NOMO-1 (cell line): ENCODE data around the gene SLC22A16.
A peak's percentile ranks its signal among the peaks of the same experiment; 100 is the strongest.
"Not testable (repeated sequence)": the region's sequence is repeated elsewhere in the genome, so short reads cannot be mapped to it uniquely, and the experiment has no call there.

ENCODE experiments used
- DNase-seq, 2 experiments: peaks; one replicate each; lab custom pipeline; 2025; ENCODE audit not compliant: unreplicated experiment in 2 of 2; lab: John Stamatoyannopoulos, UW

Gene SLC22A16

GRCh38 chr6:110491644-110492317, 15.4 kb upstream of the SLC22A16 start:
- no peak for DNase-seq

DNA sequence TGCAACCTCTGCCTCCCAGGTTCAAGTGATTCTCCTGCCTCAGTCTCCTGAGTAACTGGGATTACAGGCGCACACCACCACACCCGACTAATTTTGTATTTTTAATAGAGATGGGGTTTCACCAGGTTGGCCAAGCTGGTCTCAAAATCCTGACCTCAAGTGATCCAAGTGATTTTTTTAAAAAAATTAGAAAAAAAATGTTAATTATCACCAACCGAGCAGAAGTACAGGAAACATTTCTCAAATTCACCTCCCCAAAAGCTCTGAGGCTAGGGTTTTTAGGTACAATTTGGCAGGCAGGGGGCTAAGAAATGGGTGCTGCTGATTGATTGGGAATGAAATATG, 14.9 kb upstream of the SLC22A16 start:
- DNase-seq, result no peak

GRCh38 chr6:110490110-110490509, 13.7 kb upstream of the SLC22A16 start:
- no peak for DNase-seq

GRCh38 chr6:110488606-110489190, 12.3 kb upstream of the SLC22A16 start:
- DNase-seq, result no peak

- not testable (repeated sequence) for DNase-seq
These were observed 11.6 kb upstream of the SLC22A16 start for GRCh38 chr6:110487968-110488381.

GRCh38 chr6:110486756-110487155, 10.3 kb upstream of the SLC22A16 start:
- DNase-seq, result no peak

DNA sequence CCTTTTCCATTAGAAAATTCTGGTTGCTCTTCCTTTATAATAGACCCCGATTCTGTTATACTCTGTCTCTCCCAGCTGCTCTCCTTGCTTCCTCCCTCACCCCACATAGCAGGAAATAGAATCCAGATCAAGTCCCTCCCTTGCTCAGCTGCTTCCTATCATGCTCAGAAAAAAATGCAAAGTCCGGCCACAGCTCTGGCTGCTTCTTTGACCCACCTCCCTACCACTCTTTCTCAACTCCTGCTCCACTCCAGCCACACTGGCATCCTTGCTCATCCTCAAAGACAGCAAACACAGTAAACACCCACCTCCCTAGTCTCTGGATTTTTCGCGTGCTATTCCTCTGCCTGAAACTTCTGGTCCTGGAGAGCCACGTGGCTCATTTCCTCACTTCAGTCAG, 9.1 kb upstream of the SLC22A16 start:
- DNase-seq, result no peak

GRCh38 chr6:110484321-110484720, 7.9 kb upstream of the SLC22A16 start:
- peak; percentile 73 to 85 for DNase-seq

- DNase-seq, result no peak
These were observed 6.5 kb upstream of the SLC22A16 start for GRCh38 chr6:110482774-110483400.

DNA sequence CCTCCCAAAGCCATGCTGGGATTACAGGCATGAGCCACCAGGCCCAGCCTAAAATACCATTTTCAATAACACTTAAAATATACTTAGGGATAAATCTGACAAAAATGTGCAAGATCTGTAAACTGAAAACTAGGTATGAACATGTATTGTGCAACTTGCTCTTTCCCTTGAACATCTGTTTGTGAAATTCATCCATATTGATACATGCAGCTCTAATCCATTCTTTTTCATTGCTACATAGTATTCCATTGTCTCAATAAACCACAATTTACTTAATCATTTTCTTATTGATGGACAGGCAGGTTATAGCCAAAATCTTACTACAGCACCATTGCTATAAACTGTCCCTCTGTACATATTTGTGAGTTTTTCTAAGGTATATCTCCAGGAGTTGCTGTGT, 4.7 kb upstream of the SLC22A16 start:
- no peak for DNase-seq

DNA sequence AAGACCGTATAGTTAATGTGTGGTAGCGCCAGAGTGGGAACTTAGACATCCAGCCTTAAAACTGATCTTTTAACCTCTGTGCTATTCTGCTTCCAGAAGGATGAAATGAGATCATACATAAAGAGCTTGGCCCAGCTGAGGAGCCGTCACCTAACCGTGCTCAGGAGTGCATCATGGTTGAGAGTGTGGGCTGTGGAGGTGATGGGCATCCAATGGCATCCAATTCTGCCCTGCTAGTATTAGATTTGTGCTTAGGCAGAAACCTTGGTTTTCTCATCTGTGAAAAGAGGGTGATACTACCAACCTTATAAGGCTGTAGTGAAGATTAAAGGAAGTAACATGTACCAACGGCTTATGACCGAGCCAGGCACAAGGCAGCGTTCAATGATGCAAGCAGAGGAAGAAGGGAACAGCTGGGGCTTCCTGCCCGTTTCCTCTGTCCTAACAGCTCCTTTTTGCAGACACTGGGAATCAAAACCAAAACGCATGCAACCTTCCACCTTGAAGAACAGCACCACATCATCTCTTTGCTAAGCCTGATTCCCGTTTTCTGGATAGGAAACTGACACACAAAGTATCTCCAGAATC, 1.3 kb downstream of the SLC22A16 start:
- peak; percentile 90 to 93 for DNase-seq

DNA sequence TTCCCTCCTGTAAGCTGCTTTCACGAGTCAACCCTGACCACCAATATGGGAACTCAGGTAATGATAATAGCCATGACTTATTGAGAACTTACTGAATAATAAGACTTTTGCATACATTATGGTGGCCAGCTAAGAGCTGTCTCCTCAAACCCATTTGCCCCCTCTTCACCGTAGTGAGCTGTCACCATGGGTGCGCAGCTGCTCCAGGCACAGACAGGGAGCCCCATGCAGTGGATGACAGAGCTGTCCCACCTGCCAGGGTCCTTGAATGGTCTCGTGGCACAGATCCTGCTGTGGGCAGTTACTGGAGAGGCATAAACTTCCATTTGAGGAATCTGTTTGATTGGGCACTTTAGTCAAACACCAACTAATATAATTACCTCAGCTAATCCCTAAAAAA, 1.9 kb downstream of the SLC22A16 start:
- DNase-seq, result no peak

- no peak for DNase-seq
These were observed 3.7 kb downstream of the SLC22A16 start for GRCh38 chr6:110472739-110473138.

DNA sequence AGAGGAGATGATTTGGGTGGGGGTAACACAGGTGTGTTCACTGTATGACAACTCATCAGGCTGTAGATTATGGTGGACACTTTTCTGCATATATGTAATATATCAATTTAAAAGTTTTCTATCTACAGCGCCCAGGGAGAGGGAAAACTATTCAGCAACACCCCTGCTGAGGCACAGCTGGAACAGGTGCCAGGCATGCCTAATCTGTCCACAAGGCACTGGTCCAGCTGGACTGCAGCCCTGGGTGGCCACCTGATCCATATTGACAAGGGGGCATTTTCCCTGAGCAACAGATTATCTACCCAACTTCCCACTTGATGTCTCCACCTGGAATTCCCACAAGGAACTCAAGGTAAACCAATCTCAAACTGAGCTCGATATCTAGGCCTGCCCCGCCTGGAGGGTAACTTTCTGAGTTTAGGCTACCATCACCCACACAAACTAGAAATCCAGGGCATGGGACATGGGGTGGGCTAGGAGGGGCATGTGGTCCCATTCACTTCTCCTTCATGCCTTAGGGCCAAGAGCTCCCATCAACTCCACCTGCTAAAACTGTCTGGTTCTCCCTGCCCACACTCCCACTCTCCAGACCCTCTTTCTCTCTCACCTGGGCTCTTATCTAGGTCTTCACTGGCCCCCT, 4.6 kb downstream of the SLC22A16 start:
- DNase-seq, result no peak

DNA sequence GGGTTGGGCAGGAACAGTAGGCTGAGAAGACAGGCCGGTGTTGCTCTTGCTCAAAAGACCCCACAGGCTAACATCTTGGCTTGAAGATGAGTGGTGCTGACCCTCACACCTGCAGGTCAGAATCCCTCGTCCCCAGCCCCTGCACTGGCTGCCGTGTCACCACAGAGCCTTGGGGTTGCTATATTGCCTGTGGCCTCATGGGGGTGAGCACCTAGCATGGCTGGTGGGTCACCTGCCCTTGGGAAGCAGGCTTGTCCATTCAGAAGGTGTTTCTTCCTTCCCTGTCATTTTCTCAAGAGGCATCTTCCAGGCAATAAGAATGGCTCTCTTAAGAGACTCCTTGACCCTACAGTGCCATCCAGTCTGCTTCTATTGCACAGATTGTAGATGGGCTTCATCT, 7.7 kb downstream of the SLC22A16 start:
- DNase-seq, result no peak

DNA sequence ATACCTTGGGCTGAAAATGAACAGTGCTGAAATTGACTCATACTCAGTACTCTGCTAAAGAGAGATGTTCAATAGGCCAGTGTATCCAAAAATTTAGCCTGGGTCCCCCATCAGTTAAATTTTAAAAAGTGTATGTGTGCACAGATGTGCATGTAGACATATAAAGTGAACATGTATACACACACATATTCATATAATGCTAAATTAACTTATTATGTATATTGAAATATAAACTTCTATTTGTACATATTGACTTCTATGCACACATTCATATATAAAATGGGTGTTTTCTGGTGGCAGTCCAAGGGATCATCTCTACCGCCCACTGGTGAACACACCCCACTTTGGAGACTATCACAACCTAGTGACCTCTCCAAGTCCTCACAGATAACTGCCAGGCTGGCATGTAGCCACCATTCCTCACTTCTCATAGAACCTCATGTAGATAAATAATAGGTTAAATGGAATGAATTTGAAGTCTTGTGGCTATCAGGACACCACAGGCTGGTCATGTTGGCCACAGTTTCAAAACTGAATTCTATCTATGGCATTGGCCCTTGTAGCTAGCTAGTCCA, 8.8 kb downstream of the SLC22A16 start:
- DNase-seq, result no peak

DNA sequence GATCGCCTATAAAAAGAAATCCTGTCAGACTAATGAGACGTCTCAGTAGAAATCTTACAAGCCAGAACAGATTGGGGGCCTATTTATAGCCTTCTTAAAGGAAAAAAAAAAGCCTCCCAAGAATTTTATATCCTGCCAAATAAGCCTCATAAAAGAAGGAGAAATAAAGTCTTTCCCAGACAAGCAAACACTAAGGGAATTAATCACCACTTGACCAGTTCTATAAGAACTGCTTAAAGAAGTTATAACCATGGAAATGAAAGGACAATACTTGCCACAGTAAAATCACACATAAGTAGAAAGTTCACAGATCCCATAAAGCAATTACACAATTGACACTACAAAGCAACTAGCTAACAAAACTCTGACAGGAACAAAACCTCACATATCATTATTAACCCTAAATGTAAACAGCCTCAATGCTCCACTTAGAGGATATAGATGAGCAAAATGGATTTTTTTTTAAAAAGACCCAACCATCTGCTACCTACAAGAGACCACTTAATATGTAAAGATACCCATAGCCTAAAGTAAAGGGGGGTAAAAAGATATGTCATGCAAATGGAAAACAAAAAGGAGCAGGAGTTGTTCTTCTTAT, 13.4 kb downstream of the SLC22A16 start:
- DNase-seq, result no peak

GRCh38 chr6:110461376-110461775, 15.0 kb downstream of the SLC22A16 start:
- no peak for DNase-seq

DNA sequence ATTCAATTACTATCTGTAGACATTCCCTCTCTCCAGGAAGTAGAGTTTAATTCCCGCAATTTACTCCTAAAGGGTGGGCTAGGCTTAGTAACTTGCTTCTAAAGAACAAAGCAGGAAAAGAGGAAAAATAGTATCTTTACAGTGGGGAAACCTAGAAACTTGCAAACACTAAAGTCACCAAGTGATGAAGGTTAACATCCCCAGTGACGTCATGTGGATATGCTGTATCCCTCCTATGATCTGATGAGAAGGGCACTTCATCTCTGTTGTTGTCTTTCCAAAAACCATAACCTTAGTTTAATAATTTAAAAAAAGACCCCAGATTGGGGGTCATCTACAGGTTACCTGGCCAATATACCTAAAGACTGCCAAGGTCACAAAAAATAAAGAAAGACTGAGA, 17.3 kb downstream of the SLC22A16 start:
- no peak for DNase-seq

GRCh38 chr6:110458476-110458875, 17.9 kb downstream of the SLC22A16 start:
- DNase-seq, result no peak
